ENCODE data around the gene RAB10. TPM values are rescaled to one million over a fixed set of nuclear protein-coding genes. Genes with fewer than 3 reads are reported as not detected.
"Not testable (repeated sequence)": the region's sequence is repeated elsewhere in the genome, so short reads cannot be mapped to it uniquely, and the experiment has no call there.

The RAB10 gene
- total and polyA plus RNA-seq, 7 donors, result 57.1 to 116 (median 92.0) TPM

- TF ChIP-seq POLR2A (IDR thresholded peaks at IDR 0.05) (no peak), POLR2AphosphoS5 (IDR thresholded peaks at IDR 0.05) (no peak), CTCF (IDR thresholded peaks at IDR 0.05) (no peak), EP300 (IDR thresholded peaks at IDR 0.05) (no peak)
- 94 to 95% methylated on average over 5 of the region's 5 CpGs for WGBS, 2 donors
- no peak overlapping the region for H3K27ac ChIP-seq
These were observed 47.7 kb downstream of the RAB10 start for GRCh38 chr2:26081556-26081955.

GRCh38 chr2:26086155-26086637 is 52.3 kb downstream of the RAB10 start:
- Histone ChIP-seq H3K4me3 (no peak overlapping the region), H3K4me1 (peaks cover 0 to 19% (median 15%) of the 10 kb centered on the region in 4 donors), H3K36me3 (no peaks in the 10 kb centered on the region), H3K27ac (no peak overlapping the region), H3K27me3 (no peaks in the 10 kb centered on the region), H3K9me3 (no peaks in the 10 kb centered on the region)
- TF ChIP-seq POLR2A (IDR thresholded peaks at IDR 0.05) (no peak), POLR2AphosphoS5 (IDR thresholded peaks at IDR 0.05) (no peak), CTCF (IDR thresholded peaks at IDR 0.05) (no peak), EP300 (IDR thresholded peaks at IDR 0.05) (no peak)
- 72 to 84% methylated on average over 5 of the region's 5 CpGs for WGBS, 2 donors
- intact Hi-C loops (cut with DNase I), result loop anchor here (5.0 kb wide), 1 partner anchor 61 kb away; no protein-coding TSS in a partner anchor
- DNase-seq, result no peak

More at GRCh38 chr2:26081556-26081955, 47.7 kb downstream of the RAB10 start:
- Histone ChIP-seq H3K4me3 (no peak overlapping the region), H3K36me3 (no peaks in the 10 kb centered on the region), H3K4me1 (peaks cover 0 to 22% (median 17%) of the 10 kb centered on the region in 4 donors), H3K27me3 (no peaks in the 10 kb centered on the region), H3K9me3 (no peaks in the 10 kb centered on the region)
- DNase-seq, result no peak
- intact Hi-C loops (cut with DNase I), result loop anchor here (5.0 kb wide), 1 partner anchor 49 kb away; the partner anchor contains the start of gene RAB10

- Histone ChIP-seq H3K36me3 (no peaks in the 10 kb centered on the region), H3K4me1 (peaks cover 0 to 19% (median 15%) of the 10 kb centered on the region in 4 donors), H3K4me3 (no peak overlapping the region), H3K27ac (no peak overlapping the region), H3K27me3 (no peaks in the 10 kb centered on the region), H3K9me3 (no peaks in the 10 kb centered on the region)
- 80 to 86% methylated on average over 5 of the region's 5 CpGs for WGBS, 2 donors
- no peak for TF ChIP-seq CTCF (IDR thresholded peaks at IDR 0.05)
- no peak for TF ChIP-seq POLR2A (IDR thresholded peaks at IDR 0.05)
- no peak for TF ChIP-seq POLR2AphosphoS5 (IDR thresholded peaks at IDR 0.05)
- TF ChIP-seq EP300 (IDR thresholded peaks at IDR 0.05), result no peak
- intact Hi-C loops (cut with DNase I), result loop anchor here (5.0 kb wide), 1 partner anchor 61 kb away; no protein-coding TSS in a partner anchor
- no peak for DNase-seq
These were observed 52.9 kb downstream of the RAB10 start for GRCh38 chr2:26086779-26087178.

- 95 to 98% methylated on average over 1 of the region's 1 CpG for WGBS, 2 donors
- Histone ChIP-seq H3K27me3 (no peaks in the 10 kb centered on the region), H3K4me1 (peaks cover 0 to 19% (median 15%) of the 10 kb centered on the region in 4 donors)
These were observed 54.3 kb downstream of the RAB10 start for GRCh38 chr2:26088038-26088643.

GRCh38 chr2:26088931-26089330 is 55.0 kb downstream of the RAB10 start:
- intact Hi-C loops (cut with DNase I), result loop anchor here (5.0 kb wide), 1 partner anchor 58 kb away; no protein-coding TSS in a partner anchor
- DNase-seq, H3K36me3 ChIP-seq, H3K27me3 ChIP-seq, H3K9me3 ChIP-seq, H3K27ac ChIP-seq, H3K4me3 ChIP-seq: not testable (repeated sequence)
- 93 to 95% methylated on average over 4 of the region's 4 CpGs for WGBS, 2 donors
- H3K4me1 ChIP-seq, result peaks cover 0 to 19% (median 15%) of the 10 kb centered on the region in 4 donors

More at GRCh38 chr2:26088038-26088643, 54.3 kb downstream of the RAB10 start:
- Histone ChIP-seq H3K4me3 (no peak overlapping the region), H3K36me3 (no peaks in the 10 kb centered on the region), H3K27ac (no peak overlapping the region), H3K9me3 (no peaks in the 10 kb centered on the region)
- intact Hi-C loops (cut with DNase I), result loop anchor here (5.0 kb wide), 1 partner anchor 59 kb away; no protein-coding TSS in a partner anchor
- TF ChIP-seq POLR2AphosphoS5 (IDR thresholded peaks at IDR 0.05), result no peak
- peak in 3 of 4 experiments; percentile 58 to 68 (median 62) for TF ChIP-seq CTCF (IDR thresholded peaks at IDR 0.05)
- no peak for DNase-seq
